ENCODE data around the gene RC3H1.
"Not testable (repeated sequence)": the region's sequence is repeated elsewhere in the genome, so short reads cannot be mapped to it uniquely, and the experiment has no call there.

RC3H1 gene

GRCh38 chr1:173954179-173954578 is 68.0 kb downstream of the RC3H1 start:
- no peak for DNase-seq

DNA sequence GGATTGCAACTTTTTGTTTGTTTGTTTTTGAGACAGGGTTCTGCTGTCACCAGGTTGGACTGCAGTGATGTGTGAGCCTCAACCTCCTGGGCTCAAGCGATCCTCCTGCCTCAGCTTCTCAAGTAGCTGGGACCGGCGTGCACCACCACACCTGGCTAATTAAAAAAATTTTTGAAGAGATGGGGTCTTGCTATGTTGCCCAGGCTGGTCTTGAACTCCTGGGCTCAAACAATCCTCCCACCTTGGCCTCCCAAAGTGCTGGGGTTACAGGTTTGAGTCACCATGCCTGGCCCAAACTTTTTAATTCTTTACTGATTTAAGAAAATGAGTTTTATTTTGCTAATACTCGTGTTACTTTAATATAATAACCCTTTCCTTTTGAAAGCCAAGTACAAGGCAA is 73.6 kb downstream of the RC3H1 start:
- DNase-seq, result no peak

GRCh38 chr1:173946380-173946921 is 75.7 kb downstream of the RC3H1 start:
- no peak for DNase-seq

DNA sequence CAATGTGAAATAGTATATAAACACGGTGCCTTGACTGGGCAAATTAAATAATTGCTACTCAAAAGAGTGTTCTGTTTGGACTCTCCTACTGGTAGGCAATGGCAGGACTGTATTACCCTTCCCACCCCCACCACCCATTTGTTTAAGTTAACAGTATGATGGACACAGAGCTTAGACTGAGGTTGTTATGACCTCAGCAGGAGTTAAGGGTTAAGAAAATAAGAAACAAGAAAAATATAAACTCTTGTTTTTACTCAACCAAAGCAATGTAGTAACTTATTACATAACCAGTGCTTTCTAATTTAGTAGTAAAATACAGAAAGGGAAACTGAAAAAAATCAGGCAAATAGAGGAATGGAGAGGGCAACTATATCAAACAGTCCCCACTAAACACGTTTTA is 85.1 kb downstream of the RC3H1 start:
- no peak for DNase-seq

- no peak for DNase-seq
Observed at GRCh38 chr1:173934440-173934839, 87.7 kb downstream of the RC3H1 start.

GRCh38 chr1:173930541-173930940 is 91.6 kb downstream of the RC3H1 start:
- DNase-seq, result not testable (repeated sequence)

- DNase-seq, result no peak
Observed at GRCh38 chr1:173925306-173926242, 96.6 kb downstream of the RC3H1 start.

GRCh38 chr1:173920861-173921260 is 101.3 kb downstream of the RC3H1 start:
- no peak for DNase-seq

DNA sequence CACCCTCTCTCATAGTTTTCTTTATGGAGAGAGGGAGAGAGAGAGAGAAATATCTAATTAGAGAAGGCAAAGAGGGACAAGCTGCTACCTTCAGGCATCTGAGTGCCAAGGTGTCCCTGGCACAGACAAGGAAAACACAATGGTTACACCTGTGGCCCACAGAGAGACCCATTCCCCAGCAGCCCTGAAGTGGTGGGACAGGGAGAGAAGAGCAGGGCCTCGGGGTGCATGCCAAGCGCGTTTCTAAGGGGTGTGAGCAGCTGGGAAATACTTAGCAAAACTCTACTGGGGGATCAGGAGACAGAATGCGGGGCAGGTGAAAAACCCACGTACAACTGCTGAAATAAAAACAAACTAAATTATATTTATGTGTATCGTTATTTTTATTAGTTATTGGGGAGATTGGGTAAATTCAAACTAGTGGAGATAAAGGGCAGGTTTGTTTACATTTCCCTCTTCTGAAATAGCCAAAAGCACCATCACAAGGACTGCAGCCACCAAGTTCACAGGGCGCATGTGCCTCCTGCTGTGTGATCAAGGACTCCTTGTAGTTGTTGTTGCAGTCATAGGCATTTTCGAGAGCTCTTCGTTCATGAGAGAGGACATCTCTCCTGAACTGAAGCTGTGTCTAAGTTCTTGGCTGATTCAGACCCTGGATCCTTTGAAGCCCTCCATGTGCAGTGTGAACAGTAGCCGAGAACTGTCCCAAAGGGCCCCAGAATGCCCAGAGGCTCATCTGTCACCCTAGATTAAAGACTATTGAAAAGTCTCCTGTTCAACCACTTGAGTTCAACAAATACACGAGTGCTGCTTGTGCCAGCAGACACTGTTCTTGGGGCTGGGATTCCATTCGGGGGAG is 104.3 kb downstream of the RC3H1 start:
- DNase-seq, result no peak

DNA sequence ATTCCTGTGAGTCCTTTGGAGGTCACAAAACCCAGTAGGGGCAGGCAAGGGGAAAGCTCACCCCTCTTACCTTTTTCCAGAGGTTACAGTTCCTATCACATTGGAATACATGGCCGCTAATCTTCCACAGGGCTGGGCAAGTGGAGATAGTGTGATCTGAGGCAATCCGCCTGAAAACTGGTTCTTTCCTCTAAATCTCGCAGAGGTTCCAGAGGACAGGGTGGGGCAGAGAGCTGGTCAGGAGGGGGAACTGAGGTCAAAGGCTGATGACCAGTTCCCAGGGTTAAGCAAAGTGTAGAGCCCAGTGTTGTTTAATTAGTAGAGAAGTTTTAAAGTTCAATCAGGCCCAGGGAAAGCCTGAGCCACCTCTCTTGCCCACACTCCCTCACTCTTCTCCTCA is 105.0 kb downstream of the RC3H1 start, which contains the start of gene SERPINC1:
Gene SERPINC1 (minus strand): TSS at position 179 of the 400 bp plus-strand sequence. CDS start 68 bp downstream, at position 111.
- DNase-seq, result no peak

DNA sequence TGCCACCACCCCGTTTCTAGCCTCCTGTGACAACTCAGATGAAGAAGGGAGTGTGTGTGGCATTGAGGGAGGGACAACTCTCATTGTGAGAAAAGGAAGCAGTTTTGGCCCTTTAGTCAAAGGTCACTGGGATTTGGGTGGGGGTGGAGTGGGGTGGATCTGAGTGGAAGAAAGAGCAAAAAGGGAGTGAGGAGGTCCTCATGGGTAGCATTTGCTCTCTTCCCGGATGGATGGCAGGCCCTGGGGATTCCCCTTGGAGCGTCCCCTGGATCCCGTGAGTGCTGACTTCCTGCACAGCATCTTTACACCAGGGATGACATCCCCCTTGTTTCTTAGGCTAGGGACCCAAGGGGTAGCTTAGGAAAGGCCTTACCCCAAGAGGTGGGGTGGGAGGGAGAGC is 105.5 kb downstream of the RC3H1 start:
- DNase-seq, result no peak

- no peak for DNase-seq
Observed at GRCh38 chr1:173915596-173915995, 106.6 kb downstream of the RC3H1 start.

GRCh38 chr1:173914366-173914871 is 107.7 kb downstream of the RC3H1 start:
- DNase-seq, result no peak

- DNase-seq, result no peak
Observed at GRCh38 chr1:173913111-173913510, 109.0 kb downstream of the RC3H1 start.

DNA sequence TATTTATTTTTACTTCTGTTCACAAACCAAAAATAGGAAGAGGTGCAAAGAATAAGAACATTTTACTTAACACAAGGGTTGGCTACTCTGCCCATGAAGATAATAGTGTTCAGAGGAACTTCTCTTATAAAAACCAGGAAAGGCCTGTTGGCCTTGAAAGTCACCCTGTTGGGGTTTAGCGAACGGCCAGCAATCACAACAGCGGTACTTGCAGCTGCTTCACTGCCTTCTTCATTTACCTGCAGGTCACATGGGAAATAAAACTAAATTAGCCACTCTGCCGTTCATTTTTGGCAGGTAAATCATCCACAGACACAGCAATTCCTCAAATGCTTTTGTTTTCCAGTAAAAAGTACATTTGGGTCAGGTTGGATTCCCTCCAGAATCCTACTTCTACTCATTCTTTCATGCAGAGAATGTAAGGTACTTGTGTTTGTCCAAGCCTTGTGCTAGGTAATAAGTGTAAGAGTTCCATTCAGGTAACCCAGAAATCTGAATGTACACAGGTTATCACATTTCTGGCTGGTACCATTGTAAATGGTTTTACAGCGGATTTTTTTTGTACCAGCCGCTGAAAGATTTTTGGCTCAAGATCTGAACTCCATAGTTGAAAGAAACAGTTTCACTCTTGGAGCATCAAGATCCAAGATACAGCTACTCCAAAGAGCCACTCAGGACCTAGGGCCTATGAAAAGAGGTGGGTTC is 118.2 kb downstream of the RC3H1 start:
- DNase-seq, result no peak

DNA sequence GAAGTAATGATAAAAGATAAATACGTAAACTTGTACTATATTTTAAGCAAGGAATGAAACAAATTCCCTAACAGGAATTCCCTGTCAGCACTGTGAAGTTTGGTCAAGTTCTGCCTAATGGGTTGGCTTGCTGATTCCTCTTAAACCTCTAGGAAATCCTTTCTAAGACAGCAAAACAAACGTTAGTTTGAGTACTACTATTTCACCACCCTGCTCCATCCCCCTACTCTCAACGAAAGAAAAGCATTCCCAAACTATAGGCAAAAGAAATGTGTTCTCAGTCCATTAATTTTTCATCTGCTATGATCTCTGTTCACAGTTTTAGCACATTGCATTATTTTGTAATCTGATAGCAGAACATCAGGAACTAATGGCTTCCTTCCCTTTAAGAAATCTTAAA is 121.2 kb downstream of the RC3H1 start:
- DNase-seq, result no peak

DNA sequence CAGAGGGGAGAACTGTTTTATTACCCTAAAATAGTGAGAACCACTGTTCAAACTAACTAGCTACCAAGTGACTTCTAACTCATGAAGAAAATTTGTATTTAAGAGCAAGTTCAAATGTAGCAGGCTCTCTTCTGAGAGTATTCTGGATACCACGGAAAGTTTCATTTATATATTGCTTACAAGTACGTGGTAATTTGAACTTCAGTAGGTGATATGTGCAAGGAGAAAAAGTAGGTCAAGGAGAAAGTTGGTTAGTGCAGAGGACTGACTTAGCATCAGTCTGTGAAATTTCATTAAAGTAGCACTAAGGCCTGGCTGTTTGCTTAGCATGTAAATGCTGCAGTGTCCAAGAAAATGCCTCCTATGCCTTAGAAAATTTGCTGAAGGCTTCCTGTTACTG is 121.7 kb downstream of the RC3H1 start:
- no peak for DNase-seq

- DNase-seq, result no peak
Observed at GRCh38 chr1:173894189-173894588, 128.0 kb downstream of the RC3H1 start.

DNA sequence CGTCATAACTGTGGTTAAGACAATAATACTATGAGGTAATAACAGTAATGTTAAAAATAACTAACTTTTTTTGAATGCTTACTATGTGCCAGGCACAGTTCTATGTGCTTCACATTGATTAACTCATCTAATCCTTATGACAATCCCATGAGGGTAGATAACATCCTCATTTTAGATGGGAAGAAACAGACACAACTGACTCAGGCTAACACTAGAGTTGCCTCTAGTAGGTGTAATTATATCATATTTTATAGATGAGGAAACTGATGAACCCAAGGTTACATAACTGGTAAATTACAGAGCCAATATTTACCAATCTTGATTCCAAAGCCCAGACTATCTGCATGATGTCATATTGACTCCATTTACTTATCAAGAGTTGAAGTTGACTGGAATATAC is 128.5 kb downstream of the RC3H1 start:
- DNase-seq, result no peak

GRCh38 chr1:173889885-173890284 is 132.3 kb downstream of the RC3H1 start:
- no peak for DNase-seq

GRCh38 chr1:173888749-173889148 is 133.4 kb downstream of the RC3H1 start:
- no peak for DNase-seq

Data from hypothalamus (tissue), 51 donors.